SK-N-SH (cell line): ENCODE measurements around the gene RPAP2. TPM values are rescaled to one million over a fixed set of nuclear protein-coding genes. Genes with fewer than 3 reads are reported as not detected.

Source experiments
- CTCF ChIA-PET: fragments of 300-600, 350-600 bp; formaldehyde crosslinking; extraction: SDS; loops from one replicate; lab custom pipeline; 2021; lab: Yijun Ruan, JAX
- POLR2A ChIA-PET: fragments of 350-600 bp; sonication (Branson Sonifier 250); formaldehyde crosslinking; extraction: SDS; loops from one replicate; lab custom pipeline; 2020; ENCODE audit warnings: antibody characterized with exemption, inconsistent platforms; lab: Yijun Ruan, JAX
- DNase-seq: peaks from one replicate; pipeline ENCODE4 v3.0.0; 2012
- H2AFZ ChIP-seq: fragments of 200-600 bp; sonication (generic); 2 replicates; pipeline ENCODE4 v1.8.1; 2016; ENCODE audit warnings: antibody characterized with exemption, mild to moderate bottlenecking, low read depth
- H3F3A ChIP-seq: fragments of 200-600 bp; sonication (generic); replicated peaks from 2 replicates; pipeline ENCODE3; 2016; ENCODE audit warnings: antibody characterized with exemption, mild to moderate bottlenecking; ENCODE audit not compliant: insufficient read depth
- H3K27ac ChIP-seq, 2 experiments: fragments of 200-500 bp in 1 of 2; fragments of 200-600 bp in 1 of 2; sonication (Bioruptor generic) in 1 of 2; sonication (generic), shearing (Covaris generic) in 1 of 2; 2 replicates each; pipeline versions ENCODE4 v1.5.1 to v1.6.1; 2014 to 2016; ENCODE audit warnings: low read depth in 2 of 2, inconsistent platforms in 1 of 2, low read length in 1 of 2, mild to moderate bottlenecking in 1 of 2, mixed read lengths in 1 of 2
- H3K27me3 ChIP-seq: fragments of 200-600 bp; sonication (generic), shearing (Covaris generic); 2 replicates; pipeline ENCODE4 v1.6.1; 2016; ENCODE audit warnings: mixed run types; ENCODE audit not compliant: insufficient read depth
- H3K36me3 ChIP-seq, 2 experiments: fragments of 200-500 bp in 1 of 2; fragments of 200-600 bp in 1 of 2; sonication (Bioruptor generic) in 1 of 2; sonication (generic) in 1 of 2; replicated peaks in 1 of 2; 2 replicates each; pipeline versions ENCODE3 to v1.5.1; 2014 to 2016; ENCODE audit warnings: low read length in 1 of 2, mild to moderate bottlenecking in 1 of 2; ENCODE audit not compliant: insufficient read depth in 2 of 2, control insufficient read depth in 1 of 2
- H3K4me1 ChIP-seq, 2 experiments: fragments of 200-500 bp in 1 of 2; fragments of 200-600 bp in 1 of 2; sonication (Bioruptor generic) in 1 of 2; sonication (generic), shearing (Covaris generic) in 1 of 2; 2 replicates each; pipeline versions ENCODE4 v1.5.1 to v1.6.1; 2014 to 2016; ENCODE audit warnings: low read depth in 1 of 2, low read length in 1 of 2, mixed run types in 1 of 2; ENCODE audit not compliant: insufficient read depth in 2 of 2, control insufficient read depth in 1 of 2
- H3K4me2 ChIP-seq: fragments of 200-600 bp; sonication (generic), shearing (Covaris generic); 2 replicates; pipeline ENCODE4 v1.6.1; 2017; ENCODE audit warnings: mixed run types
- H3K4me3 ChIP-seq, 2 experiments: fragments of 200-500 bp in 1 of 2; fragments of 200-600 bp in 1 of 2; sonication (Bioruptor generic) in 1 of 2; sonication (generic), shearing (Covaris generic) in 1 of 2; 2 replicates each; pipeline versions ENCODE4 v1.5.1 to v1.8.1; 2014 to 2016; ENCODE audit warnings: low read depth in 2 of 2, inconsistent platforms in 1 of 2, low read length in 1 of 2, mild to moderate bottlenecking in 1 of 2, mixed read lengths in 1 of 2, moderate library complexity in 1 of 2
- H3K79me2 ChIP-seq: fragments of 200-600 bp; sonication (generic); 2 replicates; pipeline ENCODE4 v1.8.1; 2017; ENCODE audit warnings: mild to moderate bottlenecking; ENCODE audit not compliant: insufficient read depth
- H3K9ac ChIP-seq: fragments of 200-600 bp; sonication (generic); 2 replicates; pipeline ENCODE4 v1.6.1; 2017; ENCODE audit warnings: mixed run types
- H3K9me2 ChIP-seq: fragments of 200-600 bp; sonication (generic); 2 replicates; pipeline ENCODE4 v1.6.1; 2017; ENCODE audit warnings: mixed run types
- H3K9me3 ChIP-seq: fragments of 200-600 bp; sonication (generic); 2 replicates; pipeline ENCODE4 v1.6.1; 2017; ENCODE audit warnings: mixed run types, mild to moderate bottlenecking, moderate library complexity
- H4K20me1 ChIP-seq: fragments of 200-600 bp; sonication (generic); 2 replicates; pipeline ENCODE4 v1.6.1; 2017; ENCODE audit warnings: mild to moderate bottlenecking, mixed run types; ENCODE audit not compliant: insufficient read depth
- ELF1 ChIP-seq: IDR thresholded peaks from 2 replicates; pipeline ENCODE4 v1.4.0; 2012
- EP300 ChIP-seq, 2 experiments: IDR thresholded peaks; 2 replicates each; pipeline versions ENCODE4 v1.4.0 to v1.6.1; 2012; ENCODE audit warnings: borderline replicate concordance in 1 of 2, low read depth in 1 of 2, low read length in 1 of 2
- EZH2phosphoT487 ChIP-seq: fragments of 200-600 bp; sonication (generic); IDR thresholded peaks from 2 replicates; pipeline ENCODE4 v1.6.1; 2017; ENCODE audit warnings: low read depth, mixed run types, mild to moderate bottlenecking, antibody characterized with exemption, moderate library complexity, borderline replicate concordance
- FOSL2 ChIP-seq: IDR thresholded peaks from 2 replicates; pipeline ENCODE4 v1.4.0; 2012; ENCODE audit warnings: low read depth, mild to moderate bottlenecking, moderate library complexity, borderline replicate concordance
- FOXM1 ChIP-seq: IDR thresholded peaks from 2 replicates; pipeline ENCODE4 v1.4.0; 2012; ENCODE audit warnings: low read depth, mild to moderate bottlenecking
- GABPA ChIP-seq: IDR thresholded peaks from 2 replicates; pipeline ENCODE4 v1.4.0; 2012; ENCODE audit warnings: low read depth, mild to moderate bottlenecking
- GATA2 ChIP-seq: sonication (generic); formaldehyde crosslinking; IDR thresholded peaks from 2 replicates; pipeline ENCODE4 v1.5.0; 2020; ENCODE audit warnings: mild to moderate bottlenecking, missing genetic modification reagents
- IRF3 ChIP-seq: fragments of 150-350 bp; IDR thresholded peaks from 2 replicates; pipeline ENCODE4 v1.6.1; 2016; ENCODE audit warnings: mild to moderate bottlenecking, low read depth, low read length
- MEF2A ChIP-seq: IDR thresholded peaks from 2 replicates; pipeline ENCODE4 v1.4.0; 2012; ENCODE audit warnings: low read depth, borderline replicate concordance
- MXI1 ChIP-seq: IDR thresholded peaks from 2 replicates; pipeline ENCODE4 v1.6.1; 2012; ENCODE audit warnings: mild to moderate bottlenecking, low read depth, low read length, improper control_type of control experiment
- RAD21 ChIP-seq: IDR thresholded peaks from 2 replicates; pipeline ENCODE4 v1.6.1; 2012; ENCODE audit warnings: mild to moderate bottlenecking, low read length
- REST ChIP-seq: IDR thresholded peaks from 2 replicates; pipeline ENCODE4 v1.6.1; 2012; ENCODE audit warnings: mild to moderate bottlenecking, low read depth, low read length, moderate library complexity
- RFX5 ChIP-seq: IDR thresholded peaks from 2 replicates; pipeline ENCODE4 v1.6.1; 2012; ENCODE audit warnings: mild to moderate bottlenecking, improper control_type of control experiment, low read length
- RXRA ChIP-seq: IDR thresholded peaks from 2 replicates; pipeline ENCODE4 v1.4.0; 2012; ENCODE audit warnings: low read depth, mild to moderate bottlenecking, borderline replicate concordance
- TAF1 ChIP-seq: IDR thresholded peaks from 2 replicates; pipeline ENCODE4 v1.6.1; 2012; ENCODE audit warnings: low read depth, mild to moderate bottlenecking, low read length, moderate library complexity, borderline replicate concordance
- USF2 ChIP-seq: fragments of 150-350 bp; IDR thresholded peaks from 2 replicates; pipeline ENCODE4 v1.6.1; 2017; ENCODE audit warnings: antibody characterized with exemption, low read length, low read depth, borderline replicate concordance
- YY1 ChIP-seq: IDR thresholded peaks from 2 replicates; pipeline ENCODE4 v1.4.0; 2012; ENCODE audit warnings: low read depth, mild to moderate bottlenecking
- WGBS: methylation state at CpG from one replicate; pipeline ENCODE4 v1.1.6; 2017; ENCODE audit warnings: low lambda C conversion rate; 5-methylcytosine and 5-hydroxymethylcytosine counted together
- polyA plus RNA-seq, 3 experiments: library from polyadenylated mRNA; depleted of rRNA; stranded (reverse); fragments of >200 nt; gene quantifications; 2 replicates each; pipeline ENCODE4 v1.2.3, GENCODE V29; 2012

Gene RPAP2
- polyA plus RNA-seq, 1 of the 3 experiments (the other 2 are of a cell fraction), result 3.4 TPM

GRCh38 chr1:92306020-92306419 is 7.2 kb downstream of the RPAP2 start:
- no peak overlapping the region for H2AFZ ChIP-seq
- ChIA-PET POLR2A (no interaction called here), CTCF (no interaction called here)
- H3K79me2 ChIP-seq, result peaks cover 11% of the 10 kb centered on the region
- no peak overlapping the region for H3K27ac ChIP-seq
- TF ChIP-seq ELF1 (no peak), RXRA (no peak), RAD21 (no peak), TAF1 (no peak), USF2 (no peak), GABPA (no peak), EZH2phosphoT487 (no peak), EP300 (IDR thresholded peaks at IDR 0.05; ENCODE audit: borderline replicate concordance in 1 of 2, low read depth in 1 of 2, low read length in 1 of 2) (no peak), GATA2 (CRISPR knock-in tag) (no peak)
- H3K9me3 ChIP-seq, result no peaks in the 10 kb centered on the region
- no peaks in the 10 kb centered on the region for H3K4me1 ChIP-seq
- peaks cover 9% of the 10 kb centered on the region for H3F3A ChIP-seq
- peaks cover 43 to 62% of the 10 kb centered on the region in 2 experiments for H3K36me3 ChIP-seq
- no peak for DNase-seq
- H3K4me3 ChIP-seq, result no peak overlapping the region
- no peaks in the 10 kb centered on the region for H3K9me2 ChIP-seq
- no peaks in the 10 kb centered on the region for H4K20me1 ChIP-seq
- H3K27me3 ChIP-seq, result no peaks in the 10 kb centered on the region
- no peak overlapping the region for H3K4me2 ChIP-seq
- no peak overlapping the region for H3K9ac ChIP-seq

GRCh38 chr1:92307980-92308379 is 9.1 kb downstream of the RPAP2 start:
- no peaks in the 10 kb centered on the region for H3K27me3 ChIP-seq
- H3K4me3 ChIP-seq, result no peak overlapping the region
- no peaks in the 10 kb centered on the region for H3K4me1 ChIP-seq
- no peak for DNase-seq
- no peak for TF ChIP-seq FOSL2
- TF ChIP-seq REST, result no peak
- no peak for TF ChIP-seq EZH2phosphoT487
- TF ChIP-seq RFX5, result no peak
- TF ChIP-seq YY1, result no peak
- TF ChIP-seq MEF2A, result no peak
- TF ChIP-seq GABPA, result no peak
- TF ChIP-seq FOXM1, result no peak
- TF ChIP-seq ELF1, result no peak
- no peak for TF ChIP-seq IRF3
- TF ChIP-seq MXI1, result no peak
- ChIA-PET POLR2A (no interaction called here), CTCF (interaction anchor here (0.6 kb wide), 1 partner anchor 338 kb away, joined by 3 read pairs; no protein-coding TSS in a partner anchor)
- WGBS, result 99% methylated on average over 4 of the region's 4 CpGs
- no peaks in the 10 kb centered on the region for H3K9me3 ChIP-seq
- no peaks in the 10 kb centered on the region for H4K20me1 ChIP-seq
- H3K79me2 ChIP-seq, result no peaks in the 10 kb centered on the region
- no peak overlapping the region for H2AFZ ChIP-seq
- H3K4me2 ChIP-seq, result no peak overlapping the region
- H3K27ac ChIP-seq, result no peak overlapping the region
- no peak overlapping the region for H3K9ac ChIP-seq
- no peaks in the 10 kb centered on the region for H3K9me2 ChIP-seq
- H3K36me3 ChIP-seq, result peaks cover 46 to 65% of the 10 kb centered on the region in 2 experiments
- peaks cover 9% of the 10 kb centered on the region for H3F3A ChIP-seq
